HepG2 (cell line): ENCODE results near the gene TEKT1. TPM values are rescaled to one million over a fixed set of nuclear protein-coding genes. Genes with fewer than 3 reads are reported as not detected.

Experiments
- ATAC-seq: fragments of 200-7000 bp; cut with Tn5 transposase; 3 replicates; pipeline ENCODE4 v1.9.1; 2020; ENCODE audit warnings: mild to moderate bottlenecking, moderate library complexity
- BruUV-seq: library from RNA; stranded (reverse); fragments of 400-500 nt; replicated peaks from 2 replicates; lab custom pipeline; 2021; lab: Mats Ljungman, UMichigan
- CTCF ChIA-PET: fragments of 300-600 bp; formaldehyde crosslinking; extraction: SDS; loops from one replicate; lab custom pipeline; 2021; ENCODE audit warnings: low total read pairs, inconsistent platforms, low intra/inter-chr PET ratio; lab: Yijun Ruan, JAX
- POLR2A ChIA-PET: fragments of 350-600 bp; sonication (Branson Sonifier 250); formaldehyde crosslinking; loops from one replicate; lab custom pipeline; 2020; ENCODE audit warnings: antibody characterized with exemption, inconsistent platforms; lab: Yijun Ruan, JAX
- DNase-seq: peaks from one replicate; pipeline ENCODE4 v3.0.0-alpha.2; 2015; ENCODE audit warnings: low spot score
- FAIRE-seq: peaks from 3 replicates; lab custom pipeline; 2011; peaks lifted over from hg19 to GRCh38; lab: Jason Lieb, UNC
- H2AFZ ChIP-seq: one replicate; pipeline ENCODE4 v1.6.1; 2011; ENCODE audit warnings: low read length, inconsistent platforms
- H3K27ac ChIP-seq: fragments of 300-600 bp; 3 replicates; pipeline ENCODE4 v1.8.0; 2011; ENCODE audit warnings: mixed run types, mild to moderate bottlenecking, mixed read lengths, low read length, inconsistent platforms; ENCODE audit not compliant: insufficient read depth; ENCODE audit errors: extremely low read length
- H3K27me3 ChIP-seq, 2 experiments: fragments of 200-600 bp in 1 of 2; 2 replicates in 1 of 2; 3 replicates in 1 of 2; pipeline versions ENCODE4 v1.6.0 to v1.8.0; 2011; ENCODE audit warnings: low read length in 2 of 2, mild to moderate bottlenecking in 2 of 2, moderate library complexity in 2 of 2, inconsistent platforms in 1 of 2; ENCODE audit not compliant: insufficient read depth in 2 of 2, control insufficient read depth in 1 of 2
- H3K36me3 ChIP-seq, 2 experiments: fragments of 200-600 bp in 1 of 2; replicated peaks in 1 of 2; 2 replicates in 1 of 2; 3 replicates in 1 of 2; pipeline versions ENCODE4 v1.5.1 to v1.8.0; 2011; ENCODE audit warnings: low read length in 2 of 2, inconsistent platforms in 1 of 2; ENCODE audit not compliant: insufficient read depth in 2 of 2, control insufficient read depth in 1 of 2
- H3K4me1 ChIP-seq: 2 replicates; pipeline ENCODE4 v1.5.1; 2012; ENCODE audit warnings: low read length, inconsistent platforms; ENCODE audit not compliant: insufficient read depth
- H3K4me2 ChIP-seq: 2 replicates; pipeline ENCODE4 v1.6.0; 2011; ENCODE audit warnings: low read depth, low read length, inconsistent platforms
- H3K4me3 ChIP-seq, 3 experiments: fragments of 200-600 bp in 1 of 3; sonication (generic), shearing (Covaris generic) in 1 of 3; replicated peaks in 1 of 3; 2 replicates each; pipeline ENCODE4 v1.5.1; 2011 to 2016; ENCODE audit warnings: low read length in 3 of 3, inconsistent platforms in 2 of 3, low read depth in 2 of 3, mild to moderate bottlenecking in 2 of 3, control low read depth in 1 of 3, mixed read lengths in 1 of 3; ENCODE audit not compliant: insufficient read depth in 1 of 3
- H3K79me2 ChIP-seq: one replicate; pipeline ENCODE4 v1.6.1; 2011; ENCODE audit warnings: low read length, inconsistent platforms; ENCODE audit not compliant: insufficient read depth
- H3K9ac ChIP-seq: 2 replicates; pipeline ENCODE4 v1.6.0; 2011; ENCODE audit warnings: mild to moderate bottlenecking, low read depth, low read length, inconsistent platforms; ENCODE audit not compliant: insufficient read depth
- H3K9me3 ChIP-seq: 2 replicates; pipeline ENCODE4 v1.5.1; 2012; ENCODE audit warnings: mild to moderate bottlenecking, low read length
- H4K20me1 ChIP-seq: 2 replicates; pipeline ENCODE4 v1.6.0; 2011; ENCODE audit warnings: inconsistent platforms, mild to moderate bottlenecking, low read length, moderate library complexity; ENCODE audit not compliant: insufficient read depth
- AHR ChIP-seq: IDR thresholded peaks from 2 replicates; pipeline ENCODE4 v1.6.1; 2018; ENCODE audit warnings: missing genetic modification reagents, missing compliant biosample characterization
- FOSL2 ChIP-seq: sonication (generic); formaldehyde crosslinking; IDR thresholded peaks from 2 replicates; pipeline ENCODE4 v1.4.0; 2020; ENCODE audit warnings: missing genetic modification reagents
- MYNN ChIP-seq: sonication (generic); formaldehyde crosslinking; IDR thresholded peaks from 2 replicates; pipeline ENCODE4 v1.4.0; 2020; ENCODE audit warnings: mild to moderate bottlenecking, low read depth, missing genetic modification reagents
- NCOR1 ChIP-seq: fragments of 200-600 bp; sonication (generic); IDR thresholded peaks from 2 replicates; pipeline ENCODE4 v1.7.0; 2017; ENCODE audit warnings: antibody characterized with exemption, low read length, borderline replicate concordance
- PCBP2 ChIP-seq: fragments of 200-400 bp; formaldehyde crosslinking; optimal IDR thresholded peaks from 2 replicates; pipeline ENCODE3; 2018; ENCODE audit warnings: low read length, low read depth; ENCODE audit not compliant: poor library complexity, severe bottlenecking
- PREB ChIP-seq: sonication (generic); formaldehyde crosslinking; IDR thresholded peaks from 2 replicates; pipeline ENCODE4 v1.4.0; 2020; ENCODE audit warnings: missing genetic modification reagents
- ZNF17 ChIP-seq: sonication (generic); formaldehyde crosslinking; IDR thresholded peaks from 2 replicates; pipeline ENCODE4 v1.5.0; 2020; ENCODE audit warnings: mild to moderate bottlenecking, missing genetic modification reagents
- ZNF431 ChIP-seq: sonication (generic); formaldehyde crosslinking; IDR thresholded peaks from 2 replicates; pipeline ENCODE4 v1.9.0; 2022; ENCODE audit warnings: missing genetic modification reagents, low read depth, mild to moderate bottlenecking, borderline replicate concordance
- ZNF569 ChIP-seq: sonication (generic); formaldehyde crosslinking; IDR thresholded peaks from 2 replicates; pipeline ENCODE4 v1.5.0; 2020; ENCODE audit warnings: mild to moderate bottlenecking, missing genetic modification reagents, moderate library complexity, borderline replicate concordance
- WGBS: methylation state at CpG from one replicate; pipeline ENCODE4 v1.1.6; 2017; ENCODE audit warnings: low lambda C conversion rate; 5-methylcytosine and 5-hydroxymethylcytosine counted together
- in situ Hi-C: cut with HindIII; loops from 2 replicates; pipeline ENCODE4 v1.10.0; 2017; ENCODE audit warnings: low pct_unique_long_range_greater_than_20kb; ENCODE audit not compliant: extremely low pct_ligation_motif_present
- intact Hi-C: fragments of 100-400 bp; cut with micrococcal nuclease; formaldehyde crosslinking; loops from one replicate; pipeline ENCODE4 v1.10.0; 2022; ENCODE audit not compliant: unreplicated experiment
- polyA plus RNA-seq, 8 experiments: library from polyadenylated mRNA; depleted of rRNA in 3 of 8; stranded (reverse) in 7 of 8; unstranded in 1 of 8; fragments of >200 nt; fragmentation: Illumina TruSeq in 4 of 8; extraction: Trizol in 4 of 8; gene quantifications; 2 replicates each; pipeline versions ENCODE4 v1.2.1 to v1.2.3, GENCODE V29; 2011 to 2016; ENCODE audit warnings: low read depth in 4 of 8, missing spikeins in 1 of 8, mixed read lengths in 1 of 8; ENCODE audit not compliant: insufficient read depth in 1 of 8
- total RNA-seq, 5 experiments: library from RNA; depleted of rRNA; stranded (reverse); fragments of >200 nt; fragmentation: Illumina TruSeq; extraction: Trizol; gene quantifications; 2 replicates each; pipeline ENCODE4 v1.2.3, GENCODE V29; 2016; ENCODE audit warnings: low read depth in 1 of 5

TEKT1 gene
- total and polyA plus RNA-seq, 2 of the 13 experiments (the other 11 are each of a cell fraction or from before 2014, with no cell fraction given), result not detected

GRCh38 chr17:6868582-6868981, 37.1 kb upstream of the TEKT1 start:
- ChIA-PET CTCF (no interaction called here), POLR2A (interaction anchor here (1.5 kb wide), 1 partner anchor 15 kb away, joined by 3 read pairs; no protein-coding TSS in a partner anchor)
- DNase-seq (peak; percentile 16), FAIRE-seq (no peak), ATAC-seq (no peak)
- Histone ChIP-seq H3K4me3 (no peak overlapping the region), H3K4me2 (no peak overlapping the region), H3K4me1 (peaks cover 7% of the 10 kb centered on the region; the same call in 1 of the 2 replicates), H3K79me2 (peaks cover 9% of the 10 kb centered on the region), H4K20me1 (no peaks in the 10 kb centered on the region; the same call in 1 of the 2 replicates), H2AFZ (no peak overlapping the region), H3K9ac (no peak overlapping the region), H3K36me3 (peaks cover 1 to 12% of the 10 kb centered on the region in 2 experiments; a peak in 2 of 5 replicates), H3K27ac (no peak overlapping the region), H3K9me3 (no peaks in the 10 kb centered on the region), H3K27me3 (no peaks in the 10 kb centered on the region)
- in situ Hi-C loops (no loop called here), intact Hi-C loops (no loop called here)
- WGBS, result 85% methylated on average over 2 of the region's 2 CpGs
- no TSS peak for BruUV-seq
- no peak for TF ChIP-seq ZNF431 (CRISPR knock-in tag)
- peak; percentile 29; the same call in 1 of the 2 replicates for TF ChIP-seq FOSL2 (CRISPR knock-in tag)
- TF ChIP-seq, all 625 proteins: peak for 1

- ATAC-seq, result no peak
- H3K9me3 ChIP-seq, result no peaks in the 10 kb centered on the region
- H3K9ac ChIP-seq, result no peak overlapping the region
- H3K27me3 ChIP-seq, result no peaks in the 10 kb centered on the region
- 83% methylated on average over 3 of the region's 3 CpGs for WGBS
- no peak for DNase-seq
- H3K27ac ChIP-seq, result no peak overlapping the region
- in situ Hi-C loops, result no loop called here
- ChIA-PET CTCF (no interaction called here), POLR2A (interaction anchor here (1.5 kb wide), 1 partner anchor 14 kb away, joined by 3 read pairs; no protein-coding TSS in a partner anchor)
- intact Hi-C loops, result no loop called here
- H3K4me1 ChIP-seq, result peaks cover 7% of the 10 kb centered on the region; the same call in 1 of the 2 replicates
- no peak for FAIRE-seq
- H3K4me3 ChIP-seq, result no peak overlapping the region
- BruUV-seq, result no TSS peak
- no peak overlapping the region for H2AFZ ChIP-seq
- H3K4me2 ChIP-seq, result no peak overlapping the region
- no peaks in the 10 kb centered on the region; the same call in 1 of the 2 replicates for H4K20me1 ChIP-seq
- peaks cover 13% of the 10 kb centered on the region for H3K79me2 ChIP-seq
- peaks cover 1 to 12% of the 10 kb centered on the region in 2 experiments; a peak in 2 of 5 replicates for H3K36me3 ChIP-seq
- TF ChIP-seq MYNN (CRISPR knock-in tag), result no peak
- no peak for TF ChIP-seq AHR (CRISPR knock-in tag)
- TF ChIP-seq NCOR1, result no peak
- TF ChIP-seq ZNF17 (CRISPR knock-in tag), result no peak
- TF ChIP-seq PREB, result no peak
- no peak for TF ChIP-seq PCBP2
- TF ChIP-seq ZNF569 (CRISPR knock-in tag), result no peak
These were observed 36.3 kb upstream of the TEKT1 start for GRCh38 chr17:6867849-6868248.
